Smooth muscle cell of the brain vasculature (primary cell): ENCODE data around the gene PCP4.

ENCODE experiments used
- DNase-seq: peaks from one replicate; pipeline ENCODE4 v3.0.0-alpha.2; 2012; ENCODE audit warnings: low read depth, low spot score

PCP4 gene

DNA sequence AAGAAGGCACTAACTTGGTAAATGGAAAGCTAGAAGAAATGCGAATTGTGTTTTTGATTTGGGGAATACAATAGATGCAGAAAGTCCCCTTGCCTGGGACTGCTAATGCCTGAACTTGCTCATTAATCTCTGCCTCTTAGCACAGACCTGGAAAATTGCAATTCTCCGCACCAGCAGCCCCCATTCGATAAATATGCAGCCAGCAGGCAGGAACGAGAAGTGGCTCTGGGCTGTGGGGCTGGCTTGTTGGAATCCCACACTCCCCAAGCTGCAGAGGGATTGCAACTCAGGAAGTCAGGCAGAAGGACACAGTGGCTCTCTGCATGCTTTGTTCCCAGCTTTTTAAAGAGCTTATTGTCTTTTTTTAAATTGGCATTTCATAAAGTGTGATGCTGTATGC is 51.3 kb downstream of the PCP4 start:
- DNase-seq: no peak

DNA sequence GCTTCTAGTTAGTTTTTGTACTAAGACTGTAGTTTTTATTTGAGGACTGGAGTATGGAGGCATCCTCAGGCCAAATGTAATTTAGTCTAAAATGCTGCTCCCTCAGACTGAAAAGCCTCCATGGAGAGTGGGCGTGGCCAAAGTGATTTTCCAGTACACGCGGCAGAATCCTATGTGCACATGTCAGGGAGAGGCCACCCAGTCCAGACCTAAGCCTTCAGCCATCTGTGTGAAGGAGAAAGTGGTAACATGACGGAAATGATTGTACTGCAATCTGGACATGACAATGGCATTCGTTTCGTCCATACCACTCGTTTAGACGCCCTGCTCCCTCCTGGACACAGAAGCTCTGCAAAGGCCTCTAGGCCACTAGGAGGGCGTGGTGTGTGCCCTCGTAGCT is 56.2 kb downstream of the PCP4 start:
- DNase-seq: no peak

DNA sequence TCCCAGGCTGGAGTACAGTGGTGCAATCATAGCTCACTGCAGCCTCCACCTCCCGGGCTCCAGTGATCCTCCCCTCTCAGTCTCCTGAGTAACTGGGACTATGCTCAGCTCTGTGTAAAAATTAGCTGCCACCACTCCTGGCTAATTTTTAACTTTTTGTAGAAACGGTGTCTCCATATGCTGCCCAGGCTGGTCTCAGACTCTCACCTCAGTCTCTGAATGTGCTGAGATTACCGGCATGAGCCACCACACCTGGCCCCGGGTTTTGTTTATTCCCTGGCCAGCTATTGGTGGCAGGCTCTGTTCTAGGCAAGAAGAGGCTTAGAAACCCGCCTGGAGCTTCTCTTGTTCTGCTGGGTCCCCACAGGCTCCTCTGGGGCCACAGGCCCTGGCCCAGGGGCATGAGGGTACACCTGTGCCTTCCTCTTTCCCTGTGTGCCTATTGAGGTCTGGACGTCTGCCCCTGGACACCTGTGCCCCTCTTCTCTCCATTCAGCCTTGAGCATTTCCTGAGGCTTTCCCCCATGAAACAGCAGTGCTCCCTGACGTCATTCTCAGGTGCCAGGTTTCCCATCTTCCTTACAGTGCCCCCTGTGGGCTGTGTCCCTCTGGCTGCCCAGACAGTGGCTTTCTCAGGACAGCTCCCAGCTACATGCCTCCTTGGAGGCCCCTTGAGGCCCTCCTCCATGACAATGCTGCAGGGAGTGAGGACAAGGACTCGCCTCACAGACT is 57.5 kb downstream of the PCP4 start:
- no peak for DNase-seq

DNA sequence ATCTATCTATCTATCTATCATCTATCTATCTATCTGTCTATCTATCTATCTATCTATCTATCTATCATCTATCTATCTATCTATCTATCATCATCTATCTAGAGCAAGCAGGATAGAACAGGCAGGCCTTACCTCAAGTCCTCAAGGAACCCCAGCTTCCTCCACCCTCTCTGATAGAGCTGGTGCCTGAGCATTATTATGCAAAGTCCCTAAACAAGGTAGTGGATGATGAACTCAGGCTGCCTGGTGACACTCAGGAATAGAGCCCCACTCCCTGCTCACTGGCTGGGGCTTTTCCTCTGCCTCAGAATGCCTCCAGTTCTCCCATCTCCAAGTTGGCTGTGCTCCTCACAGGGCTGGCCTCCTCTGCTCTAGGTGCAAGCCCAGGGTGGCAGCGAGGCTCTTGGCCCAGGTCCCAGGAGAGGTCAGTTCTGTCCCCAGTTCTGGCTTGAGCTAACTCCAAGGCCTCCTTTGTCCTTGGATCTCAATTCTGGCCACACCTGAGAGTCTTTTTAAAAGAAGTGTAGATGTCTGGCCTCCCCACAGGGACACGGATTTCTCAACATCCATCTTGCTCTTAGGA is 60.2 kb downstream of the PCP4 start:
- DNase-seq: no peak

DNA sequence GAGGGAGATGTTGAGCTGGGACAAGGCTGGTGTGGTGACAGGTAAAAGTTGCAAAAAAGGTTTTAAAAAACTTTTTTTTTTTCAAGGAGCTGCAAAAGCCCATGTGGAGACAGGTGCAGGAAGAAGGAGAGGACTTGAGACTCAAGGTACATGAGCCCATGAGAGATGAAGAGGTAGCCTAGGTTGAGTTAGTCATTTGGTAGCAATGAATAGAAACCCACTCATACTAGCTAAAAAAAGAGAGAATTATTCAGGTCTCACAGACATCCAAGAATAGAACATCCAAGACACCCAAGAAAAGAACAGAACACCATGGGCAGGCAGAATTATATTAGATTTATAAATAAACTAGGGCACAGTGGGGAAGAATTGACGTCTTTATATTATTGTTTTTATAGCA is 65.1 kb downstream of the PCP4 start:
- no peak for DNase-seq

DNA sequence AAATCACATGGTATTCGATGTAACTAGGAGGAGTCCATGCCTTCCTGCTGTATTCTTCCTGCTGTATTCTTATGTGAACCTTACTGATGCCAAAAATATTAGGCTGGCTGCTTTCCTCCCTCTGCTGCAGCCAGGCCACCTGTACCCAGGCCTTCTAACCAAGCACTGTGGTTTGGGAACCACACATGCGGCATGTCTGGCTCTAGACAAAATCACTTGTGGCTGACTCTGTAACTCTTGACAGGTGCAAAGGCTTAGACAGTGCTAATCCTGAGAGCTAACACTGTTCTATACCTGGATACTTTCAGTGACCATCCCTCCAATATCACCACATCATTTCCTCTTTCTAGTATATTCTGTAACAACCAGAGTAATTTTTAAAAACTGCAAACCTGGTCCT is 67.7 kb downstream of the PCP4 start:
- DNase-seq: no peak

DNA sequence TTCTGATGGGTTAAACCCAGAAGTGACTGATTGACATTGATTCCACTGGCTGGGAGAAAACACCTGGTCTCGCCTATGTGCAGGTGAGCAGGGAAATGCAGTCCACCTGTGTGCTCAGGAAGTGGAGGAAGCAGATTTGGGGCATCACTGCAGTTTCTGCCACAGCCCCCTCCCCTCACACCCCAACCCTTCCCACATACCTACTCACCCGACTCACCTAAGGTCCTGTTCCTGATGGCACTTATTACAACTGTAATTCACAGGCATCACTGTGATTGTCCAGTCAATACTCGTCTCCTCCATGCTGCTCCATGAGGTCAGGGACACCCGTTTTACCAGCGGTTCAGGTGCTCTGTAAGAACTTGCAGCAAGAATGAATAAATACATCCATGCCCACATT is 68.5 kb downstream of the PCP4 start:
- DNase-seq: no peak

DNA sequence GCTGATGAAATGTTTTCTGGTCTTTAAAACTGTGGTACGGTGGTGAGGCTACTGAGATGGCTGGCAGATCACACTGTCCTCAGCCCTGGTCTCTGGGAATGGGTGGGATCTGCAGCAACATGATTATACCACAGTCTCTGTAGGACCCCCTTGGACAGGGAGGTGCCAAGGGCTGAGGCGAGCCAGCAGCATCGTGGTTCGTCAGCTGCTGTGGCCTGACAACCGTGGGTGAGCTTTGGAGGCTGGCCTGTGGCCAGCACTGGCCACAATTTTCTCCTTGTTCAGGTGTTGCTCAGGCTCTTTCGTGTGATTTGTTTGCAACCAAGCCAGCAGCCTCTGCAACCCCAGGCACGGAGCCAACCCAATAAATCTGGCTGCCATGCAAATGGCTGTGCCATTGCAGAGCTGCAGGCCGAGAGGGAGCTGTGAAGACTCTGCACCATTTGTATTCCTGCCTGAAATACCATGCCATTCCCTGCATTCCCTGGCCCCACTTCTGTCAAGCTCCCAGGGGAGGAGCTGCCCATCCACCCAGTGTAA is 70.9 kb downstream of the PCP4 start:
- DNase-seq: no peak

GRCh38 chr21:39946199-39946598 is 79.0 kb downstream of the PCP4 start:
- DNase-seq: no peak

DNA sequence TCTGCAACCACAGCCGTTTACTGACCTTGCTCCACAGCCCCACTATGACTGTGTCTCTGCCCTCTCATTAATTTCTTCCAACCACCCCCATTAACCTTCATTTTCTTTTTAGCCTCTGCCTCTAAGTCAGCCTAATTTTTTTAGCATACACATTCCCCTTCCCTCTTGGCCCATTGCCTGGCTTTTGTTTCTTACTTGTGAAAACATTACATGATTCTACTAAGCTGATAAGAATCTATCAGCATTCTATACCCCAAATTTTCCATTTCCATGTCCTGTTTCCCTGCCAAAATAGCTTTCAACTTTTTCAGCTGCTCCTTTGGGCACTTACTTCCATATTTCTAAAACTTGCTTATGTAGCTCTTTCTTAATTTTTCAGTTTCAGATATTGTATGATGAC is 79.8 kb downstream of the PCP4 start:
- no peak for DNase-seq

- DNase-seq: no peak
These were observed 84.2 kb downstream of the PCP4 start for GRCh38 chr21:39951183-39952101.

- DNase-seq: no peak
These were observed 85.0 kb downstream of the PCP4 start for GRCh38 chr21:39952265-39952664.

DNA sequence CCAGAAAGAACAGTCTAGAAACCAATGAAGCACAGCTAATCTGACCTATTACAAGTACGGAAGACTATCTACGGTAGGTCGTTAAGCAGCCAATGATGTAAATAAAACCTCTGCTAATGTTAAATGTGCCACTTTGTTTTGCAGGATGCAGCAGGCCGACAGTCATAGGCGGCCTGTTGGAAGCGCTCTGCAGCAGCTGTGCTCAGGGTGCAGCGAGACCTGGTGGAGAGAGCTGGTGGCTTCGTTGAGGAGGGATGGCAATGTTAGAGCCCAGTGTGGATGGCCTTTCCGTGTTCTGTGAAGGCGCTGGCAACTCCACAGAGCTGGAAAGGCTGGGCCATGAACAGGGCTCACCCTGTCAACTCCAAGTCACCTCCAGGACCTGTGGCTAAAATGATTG is 87.3 kb downstream of the PCP4 start:
- DNase-seq: no peak

GRCh38 chr21:39955326-39955725 is 88.1 kb downstream of the PCP4 start:
- DNase-seq: no peak

GRCh38 chr21:39956586-39956985 is 89.3 kb downstream of the PCP4 start:
- DNase-seq: no peak

DNA sequence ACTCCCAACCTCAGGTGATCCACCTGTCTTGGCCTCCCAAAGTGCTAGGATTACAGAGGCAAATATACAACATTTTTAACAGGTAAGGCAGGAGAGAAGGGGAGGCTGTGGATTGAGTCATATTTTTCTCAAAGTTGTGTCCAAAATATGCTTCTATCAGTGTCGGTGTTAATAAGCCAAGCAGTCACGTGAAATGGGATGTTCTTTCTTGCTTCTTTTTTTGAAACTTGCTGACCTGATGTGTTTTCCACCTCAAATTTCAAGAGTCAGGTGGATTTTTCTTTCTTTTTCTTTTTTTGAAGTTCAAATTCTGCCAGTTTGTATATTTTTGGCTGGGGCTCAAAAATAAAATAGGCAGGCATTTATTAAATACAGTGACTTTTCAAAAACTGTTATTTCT is 91.5 kb downstream of the PCP4 start:
- no peak for DNase-seq

DNA sequence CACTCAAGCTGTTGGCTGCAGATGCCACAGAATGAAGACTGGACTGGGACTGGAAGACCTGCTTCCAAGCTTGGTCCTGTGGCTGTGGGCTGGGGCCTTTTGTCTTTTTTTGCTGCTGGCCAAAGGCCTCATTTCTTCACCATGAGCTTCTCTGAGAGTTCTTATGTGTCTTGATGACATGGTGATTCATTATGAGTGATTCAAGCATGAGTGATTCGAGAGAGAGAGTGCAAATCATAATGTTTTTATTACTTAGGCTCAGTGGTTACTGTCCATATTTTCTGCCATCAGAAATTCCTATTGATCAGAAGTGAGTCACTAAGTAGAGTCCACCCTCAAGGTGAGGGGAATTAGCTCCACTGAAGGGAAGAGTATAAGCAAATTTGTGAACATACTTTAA is 94.0 kb downstream of the PCP4 start:
- no peak for DNase-seq

GRCh38 chr21:39965026-39965425 is 97.8 kb downstream of the PCP4 start:
- no peak for DNase-seq

DNA sequence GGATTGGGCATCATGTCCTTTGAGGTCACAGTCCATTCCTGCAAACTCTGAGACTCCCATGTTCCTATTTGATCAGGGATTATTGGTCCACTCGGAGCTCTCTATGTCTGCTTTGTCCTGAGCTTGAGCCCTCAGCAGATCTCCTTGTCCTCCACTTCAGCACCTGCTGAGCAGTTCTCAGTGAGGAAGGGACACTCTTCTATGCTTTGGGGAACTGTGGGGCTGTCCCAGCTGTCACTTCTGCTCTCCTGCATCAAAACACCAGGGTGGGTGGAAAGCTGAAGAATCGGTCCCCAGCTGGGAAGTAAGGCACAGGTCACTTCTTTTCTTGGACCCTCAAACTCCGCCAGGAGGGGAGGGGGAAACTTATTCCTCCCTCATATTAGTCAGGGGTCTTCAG is 99.5 kb downstream of the PCP4 start:
- DNase-seq: no peak

GRCh38 chr21:39968010-39968409 is 100.8 kb downstream of the PCP4 start:
- no peak for DNase-seq

DNA sequence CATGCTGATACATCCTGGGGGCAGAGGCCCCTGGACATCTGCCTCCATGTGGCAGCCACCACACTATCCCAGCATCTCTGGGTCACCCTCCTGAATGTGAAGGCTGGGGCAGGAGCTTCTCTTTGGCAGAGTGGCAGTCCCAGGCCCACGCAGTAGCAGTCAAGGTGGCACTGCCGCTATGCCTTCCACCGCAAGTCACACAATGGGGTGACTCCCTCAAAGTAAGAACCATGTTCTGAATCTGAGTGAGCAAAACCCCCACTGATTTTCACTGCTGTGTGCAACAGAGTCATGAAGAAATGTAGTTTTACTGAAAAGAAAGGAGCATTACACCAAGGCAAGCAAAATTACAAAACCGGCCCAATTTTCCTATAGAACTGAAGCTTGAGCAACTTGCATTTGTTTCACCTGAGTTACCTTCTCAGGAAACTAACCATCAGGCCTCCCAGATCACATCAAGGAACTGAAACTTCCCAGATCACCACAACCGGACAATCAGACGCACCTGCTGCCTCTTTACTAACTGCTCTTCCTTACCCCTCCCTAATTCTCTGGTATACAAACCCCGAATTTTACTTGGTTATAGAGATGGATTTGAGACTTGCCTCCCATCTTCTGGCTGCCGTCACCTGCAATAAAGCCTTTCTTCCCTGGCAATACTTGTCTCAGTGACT is 102.6 kb downstream of the PCP4 start:
- no peak for DNase-seq

DNA sequence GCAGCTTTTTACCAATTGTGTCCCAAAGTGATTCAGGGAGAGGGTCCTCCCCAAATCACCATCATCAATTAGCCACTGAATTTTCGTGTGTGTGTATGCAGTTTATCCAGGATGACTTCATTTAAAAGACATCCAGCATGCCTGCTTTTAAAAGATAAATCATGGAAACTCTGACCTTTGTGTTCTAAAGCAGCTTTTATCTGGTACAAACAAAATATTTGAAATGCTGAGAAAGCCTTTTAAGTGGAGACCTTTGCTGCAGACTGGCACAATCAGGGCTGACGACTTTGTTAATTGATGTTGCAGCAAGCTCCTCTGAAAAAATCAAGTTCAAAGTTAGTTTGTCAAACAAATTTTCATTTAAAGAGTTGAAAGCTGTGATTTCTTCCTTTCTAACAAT is 104.7 kb downstream of the PCP4 start:
- DNase-seq: no peak
